ENCODE results near the gene BCAS3.

Gene BCAS3

DNA sequence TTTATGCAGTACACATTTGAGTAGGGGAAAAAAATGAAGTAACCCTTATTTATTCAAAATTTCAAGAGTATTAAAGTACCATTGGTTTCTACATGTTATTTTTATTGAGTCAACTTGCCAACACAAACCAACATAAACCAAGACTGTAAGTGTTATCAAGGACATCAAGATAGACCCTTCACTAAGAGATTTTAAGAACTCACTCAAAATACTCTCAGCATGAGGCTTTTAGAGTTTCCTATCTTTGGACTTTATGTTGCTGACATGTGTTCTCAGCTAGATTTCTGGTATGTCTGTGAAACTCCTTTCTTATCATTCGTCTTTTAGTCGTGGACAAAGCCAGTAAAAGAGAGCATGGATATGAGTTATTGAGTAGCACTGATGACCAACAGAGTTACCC lies 509.4 kb downstream of the BCAS3 start:
- TF ChIP-seq GATA3 (IDR thresholded peaks at IDR 0.05; ENCODE audit: low read depth, low read length), result no peak
- no peak for TF ChIP-seq GATA2 (IDR thresholded peaks at IDR 0.05; ENCODE audit: low read depth, low read length)

DNA sequence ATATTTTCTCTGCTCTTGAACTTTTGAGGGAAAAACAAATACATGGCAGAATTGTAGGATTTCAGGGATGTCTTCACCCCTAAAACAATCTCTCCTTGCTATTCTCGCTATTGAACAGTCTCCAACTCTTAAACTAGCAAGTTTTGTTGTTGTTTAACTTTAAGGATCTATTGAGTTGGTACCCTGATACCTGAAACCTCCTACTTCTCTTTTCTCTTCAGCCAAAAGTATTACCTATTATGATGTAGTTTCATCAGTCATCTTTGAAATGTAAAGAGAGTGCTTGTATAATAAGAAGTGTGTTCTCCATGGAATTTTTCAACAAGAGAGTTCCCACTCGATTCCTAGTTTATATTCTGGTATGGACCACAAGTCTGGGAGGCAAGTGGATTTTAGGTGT lies 510.4 kb downstream of the BCAS3 start:
- TF ChIP-seq GATA2 (IDR thresholded peaks at IDR 0.05; ENCODE audit: low read depth, low read length) (no peak), GATA3 (IDR thresholded peaks at IDR 0.05; ENCODE audit: low read depth, low read length) (no peak)

- TF ChIP-seq GATA2 (IDR thresholded peaks at IDR 0.05; ENCODE audit: low read depth, low read length) (no peak), GATA3 (IDR thresholded peaks at IDR 0.05; ENCODE audit: low read depth, low read length) (no peak)
Measured at GRCh38 chr17:61189968-61190367, 512.3 kb downstream of the BCAS3 start.

- TF ChIP-seq GATA2 (IDR thresholded peaks at IDR 0.05; ENCODE audit: low read depth, low read length), result peak; percentile 41; the same call in 1 of the 2 replicates
- TF ChIP-seq GATA3 (IDR thresholded peaks at IDR 0.05; ENCODE audit: low read depth, low read length), result no peak
Measured at GRCh38 chr17:61196302-61196704, 518.7 kb downstream of the BCAS3 start.

- TF ChIP-seq GATA3 (IDR thresholded peaks at IDR 0.05; ENCODE audit: low read depth, low read length), result no peak
- no peak for TF ChIP-seq GATA2 (IDR thresholded peaks at IDR 0.05; ENCODE audit: low read depth, low read length)
Measured at GRCh38 chr17:61196799-61197198, 519.1 kb downstream of the BCAS3 start.

DNA sequence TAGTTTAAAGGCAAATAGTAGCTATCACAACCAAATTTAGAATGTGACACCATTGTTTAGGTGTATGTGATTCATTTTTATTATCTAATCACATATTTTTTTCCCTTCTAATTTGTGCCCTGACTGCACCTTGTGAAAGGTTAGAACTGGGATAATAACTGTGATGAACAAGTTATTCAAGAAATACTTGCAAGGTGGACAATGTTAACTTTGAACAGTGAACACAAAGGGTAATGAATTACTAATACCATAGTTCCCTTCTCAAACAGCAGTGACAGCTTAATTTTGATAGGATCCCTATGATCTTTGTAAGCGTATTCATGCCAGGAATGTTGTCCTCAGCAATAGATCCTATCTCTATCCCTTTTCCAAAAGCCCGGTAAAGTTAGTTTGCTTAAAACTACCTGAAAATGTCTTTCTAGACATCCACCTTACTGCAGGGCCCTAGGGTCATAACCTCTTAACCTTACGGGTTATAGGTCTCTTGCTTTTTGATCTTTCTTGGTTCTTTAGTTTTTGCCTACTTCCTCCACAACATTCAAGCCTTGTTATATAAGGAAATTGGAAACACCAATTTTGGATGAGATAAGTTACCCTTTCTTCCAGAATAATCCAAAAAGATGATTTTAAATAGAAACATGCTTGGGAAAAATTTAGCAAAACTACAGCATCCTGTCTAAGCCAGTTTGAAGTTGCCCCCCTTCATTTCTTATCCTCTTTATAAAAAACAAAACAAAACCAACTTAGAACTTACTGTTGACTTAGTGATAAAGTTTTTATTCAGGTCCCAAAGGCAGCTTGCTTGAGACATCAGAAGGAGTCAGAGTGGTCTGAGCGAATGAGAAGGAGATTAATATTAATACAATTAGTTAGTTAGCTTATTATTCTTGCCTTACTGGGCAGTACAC lies 522.0 kb downstream of the BCAS3 start:
- no peak for TF ChIP-seq GATA3 (IDR thresholded peaks at IDR 0.05; ENCODE audit: low read depth, low read length)
- no peak for TF ChIP-seq GATA2 (IDR thresholded peaks at IDR 0.05; ENCODE audit: low read depth, low read length)

GRCh38 chr17:61200339-61200715 lies 522.7 kb downstream of the BCAS3 start:
- TF ChIP-seq GATA3 (IDR thresholded peaks at IDR 0.05; ENCODE audit: low read depth, low read length), result no peak
- TF ChIP-seq GATA2 (IDR thresholded peaks at IDR 0.05; ENCODE audit: low read depth, low read length), result no peak

DNA sequence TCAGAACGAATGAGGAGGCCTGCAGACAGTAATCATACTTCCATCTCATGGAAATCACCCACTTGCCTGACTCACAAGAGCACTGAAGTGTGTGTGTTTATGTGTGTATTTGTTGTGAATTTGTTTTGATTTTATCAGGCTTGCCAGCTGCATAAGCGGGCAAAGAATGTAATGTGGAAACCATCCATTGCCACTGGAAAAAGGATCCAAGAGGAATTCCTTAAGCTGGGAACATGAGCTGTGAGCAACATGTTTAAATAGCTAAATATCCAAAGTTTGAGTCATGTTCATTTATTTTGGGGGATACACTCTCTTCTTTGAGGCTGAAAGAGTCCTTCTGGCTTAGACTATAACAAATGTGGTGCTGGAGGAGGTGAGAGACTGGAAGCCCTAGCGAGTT lies 523.6 kb downstream of the BCAS3 start:
- TF ChIP-seq GATA2 (IDR thresholded peaks at IDR 0.05; ENCODE audit: low read depth, low read length), result peak; percentile 78
- no peak for TF ChIP-seq GATA3 (IDR thresholded peaks at IDR 0.05; ENCODE audit: low read depth, low read length)

GRCh38 chr17:61202564-61202963 lies 524.9 kb downstream of the BCAS3 start:
- TF ChIP-seq GATA2 (IDR thresholded peaks at IDR 0.05; ENCODE audit: low read depth, low read length), result no peak
- TF ChIP-seq GATA3 (IDR thresholded peaks at IDR 0.05; ENCODE audit: low read depth, low read length), result no peak

DNA sequence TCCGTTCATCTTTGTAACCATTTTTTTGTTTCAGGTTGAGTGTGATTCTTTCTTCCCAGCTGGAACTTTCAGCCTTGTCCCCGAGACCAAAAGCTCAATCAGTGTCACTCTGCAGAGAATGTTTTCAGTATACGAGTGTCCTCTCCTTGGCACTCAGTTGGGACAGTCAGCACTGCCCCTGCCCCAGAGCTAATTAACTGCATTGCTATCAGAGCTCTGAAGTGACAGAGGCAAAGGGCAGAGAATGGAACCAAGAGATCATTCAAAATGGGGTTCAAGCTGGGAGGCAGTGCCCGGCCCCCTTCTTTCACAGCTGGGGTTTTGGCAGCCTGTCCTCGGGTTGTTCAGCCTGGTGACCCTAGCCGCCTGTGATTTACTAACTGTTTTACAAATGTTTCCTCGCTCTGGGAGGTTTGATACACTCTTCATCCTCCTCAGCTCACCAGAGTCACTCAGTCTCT lies 526.0 kb downstream of the BCAS3 start:
- TF ChIP-seq GATA3 (IDR thresholded peaks at IDR 0.05; ENCODE audit: low read depth, low read length), result no peak
- no peak for TF ChIP-seq GATA2 (IDR thresholded peaks at IDR 0.05; ENCODE audit: low read depth, low read length)

DNA sequence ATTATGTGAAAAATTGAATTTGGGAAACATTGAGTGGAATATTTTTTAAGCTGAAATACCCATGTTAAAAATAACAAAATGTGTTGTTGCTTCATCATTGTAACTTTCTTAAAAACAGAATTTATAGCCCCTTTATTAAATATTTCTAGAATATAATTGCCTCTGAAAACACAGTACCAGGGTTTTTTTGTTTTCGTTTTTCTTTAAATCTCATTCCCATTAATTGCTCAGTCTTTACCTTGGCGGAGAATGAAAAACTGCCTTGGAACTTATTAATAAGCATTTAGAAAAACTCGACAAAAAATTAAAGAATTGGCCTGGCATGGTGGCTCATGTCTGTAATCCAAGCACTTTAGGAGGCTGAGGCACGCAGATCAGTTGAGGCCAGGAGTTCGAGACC lies 526.8 kb downstream of the BCAS3 start:
- TF ChIP-seq GATA2 (IDR thresholded peaks at IDR 0.05; ENCODE audit: low read depth, low read length) (no peak), GATA3 (IDR thresholded peaks at IDR 0.05; ENCODE audit: low read depth, low read length) (no peak)

DNA sequence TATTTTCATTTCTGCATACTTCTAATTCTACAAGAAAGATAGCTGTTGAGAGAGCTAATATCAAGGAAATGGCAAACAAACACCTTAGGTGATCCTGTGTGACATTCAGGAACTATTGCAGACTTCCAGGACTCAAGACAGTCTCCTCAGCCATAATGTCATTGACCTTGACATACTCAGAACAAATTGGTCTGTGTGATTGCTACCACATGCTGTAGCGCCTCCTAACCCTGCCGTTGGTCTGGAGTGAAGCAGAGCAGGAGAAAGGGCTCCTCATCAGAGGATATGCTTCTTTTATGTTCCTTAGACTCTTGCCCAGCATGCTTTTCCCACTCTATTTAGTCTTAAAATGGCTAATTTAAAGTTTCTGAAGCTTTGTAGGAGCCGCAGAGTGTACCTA lies 527.8 kb downstream of the BCAS3 start:
- TF ChIP-seq GATA2 (IDR thresholded peaks at IDR 0.05; ENCODE audit: low read depth, low read length) (no peak), GATA3 (IDR thresholded peaks at IDR 0.05; ENCODE audit: low read depth, low read length) (no peak)

DNA sequence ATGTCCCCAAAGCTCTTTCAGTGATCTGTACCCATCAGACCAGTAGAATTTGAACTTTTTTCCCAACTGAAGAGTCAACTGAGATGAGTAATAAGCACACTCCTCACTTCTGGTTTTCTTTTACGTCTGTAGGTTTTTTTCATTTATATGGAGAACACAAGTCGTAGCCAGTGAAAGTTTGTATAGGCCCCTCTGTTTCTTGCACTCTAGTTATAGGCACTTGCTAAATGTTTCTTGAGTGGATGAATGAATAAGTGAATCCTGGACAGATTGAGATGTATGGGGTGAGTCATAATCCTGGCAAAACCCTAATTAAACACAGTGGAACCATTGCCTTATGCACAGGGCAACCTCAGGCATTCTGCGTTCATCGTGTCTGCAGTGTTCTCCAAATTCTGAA lies 528.3 kb downstream of the BCAS3 start:
- TF ChIP-seq GATA2 (IDR thresholded peaks at IDR 0.05; ENCODE audit: low read depth, low read length) (no peak), GATA3 (IDR thresholded peaks at IDR 0.05; ENCODE audit: low read depth, low read length) (no peak)

GRCh38 chr17:61206922-61207321 lies 529.3 kb downstream of the BCAS3 start:
- TF ChIP-seq GATA3 (IDR thresholded peaks at IDR 0.05; ENCODE audit: low read depth, low read length), result no peak
- TF ChIP-seq GATA2 (IDR thresholded peaks at IDR 0.05; ENCODE audit: low read depth, low read length), result no peak

Data from SH-SY5Y (cell line).